ENCODE measurements around the gene FRS2. TPM values are rescaled to one million over a fixed set of nuclear protein-coding genes. Genes with fewer than 3 reads are reported as not detected.

FRS2 gene
- polyA plus RNA-seq, 1 donor from 2014 or later = 20.2 TPM

- H3F3A ChIP-seq (ENCODE audit: insufficient read depth, low read length, poor library complexity, severe bottlenecking) = no peaks in the 10 kb centered on the region
- H4K20me1 ChIP-seq (ENCODE audit: insufficient read depth) = no peaks in the 10 kb centered on the region
- H3K9ac ChIP-seq (ENCODE audit: low read length) = no peak overlapping the region
- no peak overlapping the region for H3K27ac ChIP-seq (ENCODE audit: low read length)
- H3K36me3 ChIP-seq (ENCODE audit: insufficient read depth, low read length) = no peaks in the 10 kb centered on the region
- no peaks in the 10 kb centered on the region for H3K27me3 ChIP-seq (ENCODE audit: insufficient read depth, low read depth, low read length)
- H3K4me3 ChIP-seq (ENCODE audit: low read length) = no peak overlapping the region
- TF ChIP-seq POLR2AphosphoS5 (IDR thresholded peaks at IDR 0.05) (no peak), CTCF (IDR thresholded peaks at IDR 0.05; ENCODE audit: poor library complexity, severe bottlenecking) (no peak), EZH2 (IDR thresholded peaks at IDR 0.05; ENCODE audit: borderline replicate concordance, insufficient read depth, low read length, poor library complexity, severe bottlenecking) (no peak), TAF1 (IDR thresholded peaks at IDR 0.05; ENCODE audit: low read depth) (no peak), SMC3 (conservative IDR thresholded peaks at IDR 0.05; ENCODE audit: poor library complexity) (no peak), MXI1 (conservative IDR thresholded peaks at IDR 0.05; ENCODE audit: poor library complexity, severe bottlenecking) (no peak), RAD21 (conservative IDR thresholded peaks at IDR 0.05) (no peak), EP300 (conservative IDR thresholded peaks at IDR 0.05; ENCODE audit: poor library complexity, severe bottlenecking) (no peak)
- TF ChIP-seq, protein P1, sequence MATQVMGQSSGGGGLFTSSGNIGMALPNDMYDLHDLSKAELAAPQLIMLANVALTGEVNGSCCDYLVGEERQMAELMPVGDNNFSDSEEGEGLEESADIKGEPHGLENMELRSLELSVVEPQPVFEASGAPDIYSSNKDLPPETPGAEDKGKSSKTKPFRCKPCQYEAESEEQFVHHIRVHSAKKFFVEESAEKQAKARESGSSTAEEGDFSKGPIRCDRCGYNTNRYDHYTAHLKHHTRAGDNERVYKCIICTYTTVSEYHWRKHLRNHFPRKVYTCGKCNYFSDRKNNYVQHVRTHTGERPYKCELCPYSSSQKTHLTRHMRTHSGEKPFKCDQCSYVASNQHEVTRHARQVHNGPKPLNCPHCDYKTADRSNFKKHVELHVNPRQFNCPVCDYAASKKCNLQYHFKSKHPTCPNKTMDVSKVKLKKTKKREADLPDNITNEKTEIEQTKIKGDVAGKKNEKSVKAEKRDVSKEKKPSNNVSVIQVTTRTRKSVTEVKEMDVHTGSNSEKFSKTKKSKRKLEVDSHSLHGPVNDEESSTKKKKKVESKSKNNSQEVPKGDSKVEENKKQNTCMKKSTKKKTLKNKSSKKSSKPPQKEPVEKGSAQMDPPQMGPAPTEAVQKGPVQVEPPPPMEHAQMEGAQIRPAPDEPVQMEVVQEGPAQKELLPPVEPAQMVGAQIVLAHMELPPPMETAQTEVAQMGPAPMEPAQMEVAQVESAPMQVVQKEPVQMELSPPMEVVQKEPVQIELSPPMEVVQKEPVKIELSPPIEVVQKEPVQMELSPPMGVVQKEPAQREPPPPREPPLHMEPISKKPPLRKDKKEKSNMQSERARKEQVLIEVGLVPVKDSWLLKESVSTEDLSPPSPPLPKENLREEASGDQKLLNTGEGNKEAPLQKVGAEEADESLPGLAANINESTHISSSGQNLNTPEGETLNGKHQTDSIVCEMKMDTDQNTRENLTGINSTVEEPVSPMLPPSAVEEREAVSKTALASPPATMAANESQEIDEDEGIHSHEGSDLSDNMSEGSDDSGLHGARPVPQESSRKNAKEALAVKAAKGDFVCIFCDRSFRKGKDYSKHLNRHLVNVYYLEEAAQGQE (IDR thresholded peaks at IDR 0.05; ENCODE audit: borderline replicate concordance) = no peak
- no peak overlapping the region for H2AFZ ChIP-seq (ENCODE audit: low read depth, low read length)
- H3K4me2 ChIP-seq (ENCODE audit: low read length) = no peak overlapping the region
- H3K9me3 ChIP-seq (ENCODE audit: low read length) = no peaks in the 10 kb centered on the region
- no peaks in the 10 kb centered on the region for H3K9me2 ChIP-seq (ENCODE audit: insufficient read depth, low read length)
- H3K79me2 ChIP-seq (replicated peaks; ENCODE audit: insufficient read depth, low read length) = no peaks in the 10 kb centered on the region
Measured at GRCh38 chr12:69456239-69456638, 13.9 kb upstream of the FRS2 start.

DNA sequence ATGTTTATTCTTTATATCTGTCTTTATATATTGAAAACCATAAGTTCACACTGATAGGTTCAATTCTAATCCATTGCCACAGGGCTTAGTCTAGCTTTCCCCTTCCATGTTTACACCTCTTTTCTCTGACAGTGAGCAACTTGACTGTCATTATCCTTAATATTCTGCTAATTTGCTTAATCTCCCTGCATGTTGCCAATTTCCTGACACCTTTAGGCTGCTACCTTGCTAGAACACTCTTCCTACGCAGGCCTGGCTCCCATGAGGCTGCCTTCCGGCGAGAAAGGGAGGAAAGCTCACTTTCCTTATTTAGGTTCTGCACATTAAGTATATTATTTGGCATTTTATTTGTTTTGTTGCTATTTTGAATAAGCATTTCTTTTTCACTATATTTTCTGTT is 12.8 kb upstream of the FRS2 start:
- H3K4me3 ChIP-seq (ENCODE audit: low read length) = no peak overlapping the region
- H3K27ac ChIP-seq (ENCODE audit: low read length) = no peak overlapping the region
- no peaks in the 10 kb centered on the region for H4K20me1 ChIP-seq (ENCODE audit: insufficient read depth)
- no peaks in the 10 kb centered on the region for H3K9me2 ChIP-seq (ENCODE audit: insufficient read depth, low read length)
- H3F3A ChIP-seq (ENCODE audit: insufficient read depth, low read length, poor library complexity, severe bottlenecking) = no peaks in the 10 kb centered on the region
- no peak overlapping the region for H2AFZ ChIP-seq (ENCODE audit: low read depth, low read length)
- H3K27me3 ChIP-seq (ENCODE audit: insufficient read depth, low read depth, low read length) = no peaks in the 10 kb centered on the region
- H3K9me3 ChIP-seq (ENCODE audit: low read length) = no peaks in the 10 kb centered on the region
- no peak overlapping the region for H3K4me2 ChIP-seq (ENCODE audit: low read length)
- H3K9ac ChIP-seq (ENCODE audit: low read length) = no peak overlapping the region
- no peaks in the 10 kb centered on the region for H3K79me2 ChIP-seq (replicated peaks; ENCODE audit: insufficient read depth, low read length)
- no peak for TF ChIP-seq EP300 (conservative IDR thresholded peaks at IDR 0.05; ENCODE audit: poor library complexity, severe bottlenecking)
- no peak for TF ChIP-seq CTCF (IDR thresholded peaks at IDR 0.05; ENCODE audit: poor library complexity, severe bottlenecking)
- TF ChIP-seq TAF1 (IDR thresholded peaks at IDR 0.05; ENCODE audit: low read depth) = no peak
- TF ChIP-seq RAD21 (conservative IDR thresholded peaks at IDR 0.05) = no peak
- TF ChIP-seq MXI1 (conservative IDR thresholded peaks at IDR 0.05; ENCODE audit: poor library complexity, severe bottlenecking) = no peak
- TF ChIP-seq POLR2AphosphoS5 (IDR thresholded peaks at IDR 0.05) = no peak
- TF ChIP-seq, protein P1 (IDR thresholded peaks at IDR 0.05; ENCODE audit: borderline replicate concordance) = no peak
- TF ChIP-seq SMC3 (conservative IDR thresholded peaks at IDR 0.05; ENCODE audit: poor library complexity) = no peak
- no peak for TF ChIP-seq EZH2 (IDR thresholded peaks at IDR 0.05; ENCODE audit: borderline replicate concordance, insufficient read depth, low read length, poor library complexity, severe bottlenecking)
- H3K36me3 ChIP-seq (ENCODE audit: insufficient read depth, low read length) = no peaks in the 10 kb centered on the region

Measured in neural cell (in vitro differentiated cells).